HepG2 (cell line): ENCODE results near the gene BAHD1. TPM values are rescaled to one million over a fixed set of nuclear protein-coding genes. Genes with fewer than 3 reads are reported as not detected.

Experiments used
- BHLHE40 ChIP-seq: IDR thresholded peaks from 2 replicates; pipeline ENCODE4 v1.6.1; 2011; ENCODE audit warnings: low read length, improper control_type of control experiment
- RARG ChIP-seq: sonication (generic); formaldehyde crosslinking; IDR thresholded peaks from 2 replicates; pipeline ENCODE4 v1.4.0; 2020; ENCODE audit warnings: low read depth, mild to moderate bottlenecking, missing genetic modification reagents
- RBM22 ChIP-seq: fragments of 200-400 bp; formaldehyde crosslinking; optimal IDR thresholded peaks from 2 replicates; pipeline ENCODE3; 2017; ENCODE audit warnings: mild to moderate bottlenecking, low read length, moderate library complexity
- SMYD3 ChIP-seq: sonication (generic); formaldehyde crosslinking; IDR thresholded peaks from 2 replicates; pipeline ENCODE4 v1.8.1; 2023; ENCODE audit warnings: mild to moderate bottlenecking, missing genetic modification reagents
- TARDBP ChIP-seq: sonication (generic); formaldehyde crosslinking; IDR thresholded peaks from 2 replicates; pipeline ENCODE4 v1.8.0; 2022; ENCODE audit warnings: mild to moderate bottlenecking, missing genetic modification reagents
- TBL1XR1 ChIP-seq: fragments of 150-350 bp; IDR thresholded peaks from 2 replicates; pipeline ENCODE4 v1.6.1; 2014; ENCODE audit warnings: borderline replicate concordance, low read length; ENCODE audit not compliant: partially characterized antibody
- ZFY ChIP-seq: sonication (generic); formaldehyde crosslinking; IDR thresholded peaks from 2 replicates; pipeline ENCODE4 v1.4.0; 2020; ENCODE audit warnings: missing genetic modification reagents
- ZMYM4 ChIP-seq: sonication (generic); formaldehyde crosslinking; IDR thresholded peaks from 2 replicates; pipeline ENCODE4 v1.8.1; 2023; ENCODE audit warnings: mild to moderate bottlenecking, missing genetic modification reagents
- ZNF614 ChIP-seq: IDR thresholded peaks from 2 replicates; pipeline ENCODE4 v1.6.1; 2018; ENCODE audit warnings: missing biosample characterization, missing genetic modification reagents, inconsistent platforms, borderline replicate concordance
- ZNF883 ChIP-seq: sonication (generic); formaldehyde crosslinking; IDR thresholded peaks from 2 replicates; pipeline ENCODE4 v1.5.1; 2020; ENCODE audit warnings: mild to moderate bottlenecking, missing genetic modification reagents; ENCODE audit errors: not compliant biosample characterization
- polyA plus RNA-seq, 8 experiments: library from polyadenylated mRNA; depleted of rRNA in 3 of 8; stranded (reverse) in 7 of 8; unstranded in 1 of 8; fragments of >200 nt; fragmentation: Illumina TruSeq in 4 of 8; extraction: Trizol in 4 of 8; gene quantifications; 2 replicates each; pipeline versions ENCODE4 v1.2.1 to v1.2.3, GENCODE V29; 2011 to 2016; ENCODE audit warnings: low read depth in 4 of 8, missing spikeins in 1 of 8, mixed read lengths in 1 of 8; ENCODE audit not compliant: insufficient read depth in 1 of 8
- total RNA-seq, 5 experiments: library from RNA; depleted of rRNA; stranded (reverse); fragments of >200 nt; fragmentation: Illumina TruSeq; extraction: Trizol; gene quantifications; 2 replicates each; pipeline ENCODE4 v1.2.3, GENCODE V29; 2016; ENCODE audit warnings: low read depth in 1 of 5
- TF ChIP-seq, protein P1 (sequence below): sonication (generic); formaldehyde crosslinking; IDR thresholded peaks from 2 replicates; pipeline ENCODE4 v1.4.0; 2020; ENCODE audit warnings: missing genetic modification reagents, mild to moderate bottlenecking, borderline replicate concordance
- TF ChIP-seq, protein P2 (sequence below): sonication (generic); formaldehyde crosslinking; IDR thresholded peaks from 2 replicates; pipeline ENCODE4 v1.8.0; 2022; ENCODE audit warnings: low read depth, missing genetic modification reagents
- TF ChIP-seq, protein P3 (sequence below): sonication (generic); formaldehyde crosslinking; IDR thresholded peaks from 2 replicates; pipeline ENCODE4 v1.4.0; 2020; ENCODE audit warnings: missing genetic modification reagents
- TF ChIP-seq, protein P4 (sequence below): sonication (generic); formaldehyde crosslinking; IDR thresholded peaks from 2 replicates; pipeline ENCODE4 v1.4.0; 2020; ENCODE audit warnings: missing genetic modification reagents, borderline replicate concordance
- TF ChIP-seq, protein P5 (sequence below): sonication (generic); formaldehyde crosslinking; IDR thresholded peaks from 2 replicates; pipeline ENCODE4 v1.4.0; 2020; ENCODE audit warnings: missing genetic modification reagents
- TF ChIP-seq, protein P6 (sequence below): sonication (generic); formaldehyde crosslinking; IDR thresholded peaks from 2 replicates; pipeline ENCODE4 v1.5.1; 2020; ENCODE audit warnings: missing genetic modification reagents, mild to moderate bottlenecking, borderline replicate concordance

Gene BAHD1
- total and polyA plus RNA-seq, 2 of the 13 experiments (the other 11 are each of a cell fraction or from before 2014, with no cell fraction given) = 3.3 to 8.7 TPM

DNA sequence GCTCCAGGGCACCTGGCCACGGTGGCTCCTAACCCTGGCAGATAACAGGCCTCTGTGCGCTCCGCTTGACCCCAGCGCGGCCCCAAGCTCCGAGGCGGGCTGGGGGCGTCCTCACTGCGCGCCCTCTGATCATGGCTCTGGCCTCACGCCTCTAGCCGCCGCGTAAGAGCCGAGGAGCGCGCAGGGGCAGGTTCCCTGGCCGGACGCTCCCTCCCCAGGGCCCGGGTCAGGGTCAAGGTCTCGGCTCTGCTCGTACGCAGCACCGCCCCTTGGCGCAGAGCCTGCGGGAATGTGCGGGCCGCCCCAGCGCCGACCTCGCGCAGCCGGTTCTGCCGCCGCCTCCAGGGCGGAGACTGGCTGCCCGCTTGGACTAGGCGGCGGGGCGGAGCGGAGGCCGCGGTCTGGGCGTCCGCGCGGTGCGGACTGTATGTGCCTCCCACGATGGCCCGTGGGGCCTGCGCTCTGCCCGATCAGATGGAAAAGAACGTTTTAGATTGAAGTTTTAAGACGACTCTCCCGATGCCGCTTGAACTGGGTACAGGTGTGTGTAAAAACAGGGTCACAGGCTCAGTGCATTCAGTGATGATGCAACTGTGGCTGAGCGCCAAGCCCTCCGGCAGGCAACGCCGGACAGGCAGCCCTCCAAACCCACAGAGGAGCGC, 70.8 kb downstream of the BAHD1 start (continued):
- no peak for TF ChIP-seq ZNF614
- TF ChIP-seq ZMYM4 (CRISPR knock-in tag) = peak; percentile 86
- TF ChIP-seq, protein P1, sequence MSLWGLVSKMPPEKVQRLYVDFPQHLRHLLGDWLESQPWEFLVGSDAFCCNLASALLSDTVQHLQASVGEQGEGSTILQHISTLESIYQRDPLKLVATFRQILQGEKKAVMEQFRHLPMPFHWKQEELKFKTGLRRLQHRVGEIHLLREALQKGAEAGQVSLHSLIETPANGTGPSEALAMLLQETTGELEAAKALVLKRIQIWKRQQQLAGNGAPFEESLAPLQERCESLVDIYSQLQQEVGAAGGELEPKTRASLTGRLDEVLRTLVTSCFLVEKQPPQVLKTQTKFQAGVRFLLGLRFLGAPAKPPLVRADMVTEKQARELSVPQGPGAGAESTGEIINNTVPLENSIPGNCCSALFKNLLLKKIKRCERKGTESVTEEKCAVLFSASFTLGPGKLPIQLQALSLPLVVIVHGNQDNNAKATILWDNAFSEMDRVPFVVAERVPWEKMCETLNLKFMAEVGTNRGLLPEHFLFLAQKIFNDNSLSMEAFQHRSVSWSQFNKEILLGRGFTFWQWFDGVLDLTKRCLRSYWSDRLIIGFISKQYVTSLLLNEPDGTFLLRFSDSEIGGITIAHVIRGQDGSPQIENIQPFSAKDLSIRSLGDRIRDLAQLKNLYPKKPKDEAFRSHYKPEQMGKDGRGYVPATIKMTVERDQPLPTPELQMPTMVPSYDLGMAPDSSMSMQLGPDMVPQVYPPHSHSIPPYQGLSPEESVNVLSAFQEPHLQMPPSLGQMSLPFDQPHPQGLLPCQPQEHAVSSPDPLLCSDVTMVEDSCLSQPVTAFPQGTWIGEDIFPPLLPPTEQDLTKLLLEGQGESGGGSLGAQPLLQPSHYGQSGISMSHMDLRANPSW (CRISPR knock-in tag) = no peak
- TF ChIP-seq, protein P2, sequence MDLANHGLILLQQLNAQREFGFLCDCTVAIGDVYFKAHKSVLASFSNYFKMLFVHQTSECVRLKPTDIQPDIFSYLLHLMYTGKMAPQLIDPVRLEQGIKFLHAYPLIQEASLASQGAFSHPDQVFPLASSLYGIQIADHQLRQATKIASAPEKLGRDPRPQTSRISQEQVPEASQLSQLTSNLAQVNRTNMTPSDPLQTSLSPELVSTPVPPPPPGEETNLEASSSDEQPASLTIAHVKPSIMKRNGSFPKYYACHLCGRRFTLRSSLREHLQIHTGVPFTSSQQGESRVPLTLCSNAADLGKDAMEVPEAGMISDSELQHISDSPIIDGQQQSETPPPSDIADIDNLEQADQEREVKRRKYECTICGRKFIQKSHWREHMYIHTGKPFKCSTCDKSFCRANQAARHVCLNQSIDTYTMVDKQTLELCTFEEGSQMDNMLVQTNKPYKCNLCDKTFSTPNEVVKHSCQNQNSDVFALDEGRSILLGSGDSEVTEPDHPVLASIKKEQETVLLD (CRISPR knock-in tag) = peak; percentile 38; the same call in 1 of the 2 replicates
- TF ChIP-seq, protein P3, sequence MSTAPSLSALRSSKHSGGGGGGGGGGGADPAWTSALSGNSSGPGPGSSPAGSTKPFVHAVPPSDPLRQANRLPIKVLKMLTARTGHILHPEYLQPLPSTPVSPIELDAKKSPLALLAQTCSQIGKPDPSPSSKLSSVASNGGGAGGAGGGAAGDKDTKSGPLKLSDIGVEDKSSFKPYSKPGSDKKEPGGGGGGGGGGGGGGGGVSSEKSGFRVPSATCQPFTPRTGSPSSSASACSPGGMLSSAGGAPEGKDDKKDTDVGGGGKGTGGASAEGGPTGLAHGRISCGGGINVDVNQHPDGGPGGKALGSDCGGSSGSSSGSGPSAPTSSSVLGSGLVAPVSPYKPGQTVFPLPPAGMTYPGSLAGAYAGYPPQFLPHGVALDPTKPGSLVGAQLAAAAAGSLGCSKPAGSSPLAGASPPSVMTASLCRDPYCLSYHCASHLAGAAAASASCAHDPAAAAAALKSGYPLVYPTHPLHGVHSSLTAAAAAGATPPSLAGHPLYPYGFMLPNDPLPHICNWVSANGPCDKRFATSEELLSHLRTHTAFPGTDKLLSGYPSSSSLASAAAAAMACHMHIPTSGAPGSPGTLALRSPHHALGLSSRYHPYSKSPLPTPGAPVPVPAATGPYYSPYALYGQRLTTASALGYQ (CRISPR knock-in tag) = peak; percentile 75
- peak; percentile 82 for TF ChIP-seq TARDBP
- no peak for TF ChIP-seq BHLHE40
- TF ChIP-seq, protein P4, sequence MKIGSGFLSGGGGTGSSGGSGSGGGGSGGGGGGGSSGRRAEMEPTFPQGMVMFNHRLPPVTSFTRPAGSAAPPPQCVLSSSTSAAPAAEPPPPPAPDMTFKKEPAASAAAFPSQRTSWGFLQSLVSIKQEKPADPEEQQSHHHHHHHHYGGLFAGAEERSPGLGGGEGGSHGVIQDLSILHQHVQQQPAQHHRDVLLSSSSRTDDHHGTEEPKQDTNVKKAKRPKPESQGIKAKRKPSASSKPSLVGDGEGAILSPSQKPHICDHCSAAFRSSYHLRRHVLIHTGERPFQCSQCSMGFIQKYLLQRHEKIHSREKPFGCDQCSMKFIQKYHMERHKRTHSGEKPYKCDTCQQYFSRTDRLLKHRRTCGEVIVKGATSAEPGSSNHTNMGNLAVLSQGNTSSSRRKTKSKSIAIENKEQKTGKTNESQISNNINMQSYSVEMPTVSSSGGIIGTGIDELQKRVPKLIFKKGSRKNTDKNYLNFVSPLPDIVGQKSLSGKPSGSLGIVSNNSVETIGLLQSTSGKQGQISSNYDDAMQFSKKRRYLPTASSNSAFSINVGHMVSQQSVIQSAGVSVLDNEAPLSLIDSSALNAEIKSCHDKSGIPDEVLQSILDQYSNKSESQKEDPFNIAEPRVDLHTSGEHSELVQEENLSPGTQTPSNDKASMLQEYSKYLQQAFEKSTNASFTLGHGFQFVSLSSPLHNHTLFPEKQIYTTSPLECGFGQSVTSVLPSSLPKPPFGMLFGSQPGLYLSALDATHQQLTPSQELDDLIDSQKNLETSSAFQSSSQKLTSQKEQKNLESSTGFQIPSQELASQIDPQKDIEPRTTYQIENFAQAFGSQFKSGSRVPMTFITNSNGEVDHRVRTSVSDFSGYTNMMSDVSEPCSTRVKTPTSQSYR (CRISPR knock-in tag) = 0 out of 2 replicates have a peak, but pooled peaks have one; percentile 41
- TF ChIP-seq RARG (CRISPR knock-in tag) = no peak
- TF ChIP-seq, protein P5, sequence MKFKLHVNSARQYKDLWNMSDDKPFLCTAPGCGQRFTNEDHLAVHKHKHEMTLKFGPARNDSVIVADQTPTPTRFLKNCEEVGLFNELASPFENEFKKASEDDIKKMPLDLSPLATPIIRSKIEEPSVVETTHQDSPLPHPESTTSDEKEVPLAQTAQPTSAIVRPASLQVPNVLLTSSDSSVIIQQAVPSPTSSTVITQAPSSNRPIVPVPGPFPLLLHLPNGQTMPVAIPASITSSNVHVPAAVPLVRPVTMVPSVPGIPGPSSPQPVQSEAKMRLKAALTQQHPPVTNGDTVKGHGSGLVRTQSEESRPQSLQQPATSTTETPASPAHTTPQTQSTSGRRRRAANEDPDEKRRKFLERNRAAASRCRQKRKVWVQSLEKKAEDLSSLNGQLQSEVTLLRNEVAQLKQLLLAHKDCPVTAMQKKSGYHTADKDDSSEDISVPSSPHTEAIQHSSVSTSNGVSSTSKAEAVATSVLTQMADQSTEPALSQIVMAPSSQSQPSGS (CRISPR knock-in tag) = 0 out of 2 replicates have a peak, but pooled peaks have one; percentile 55
- peak; percentile 77 for TF ChIP-seq ZNF883 (CRISPR knock-in tag)
- peak; percentile 65 for TF ChIP-seq TBL1XR1
- no peak for TF ChIP-seq RBM22
- TF ChIP-seq SMYD3 (CRISPR knock-in tag) = no peak
- TF ChIP-seq, protein P6, sequence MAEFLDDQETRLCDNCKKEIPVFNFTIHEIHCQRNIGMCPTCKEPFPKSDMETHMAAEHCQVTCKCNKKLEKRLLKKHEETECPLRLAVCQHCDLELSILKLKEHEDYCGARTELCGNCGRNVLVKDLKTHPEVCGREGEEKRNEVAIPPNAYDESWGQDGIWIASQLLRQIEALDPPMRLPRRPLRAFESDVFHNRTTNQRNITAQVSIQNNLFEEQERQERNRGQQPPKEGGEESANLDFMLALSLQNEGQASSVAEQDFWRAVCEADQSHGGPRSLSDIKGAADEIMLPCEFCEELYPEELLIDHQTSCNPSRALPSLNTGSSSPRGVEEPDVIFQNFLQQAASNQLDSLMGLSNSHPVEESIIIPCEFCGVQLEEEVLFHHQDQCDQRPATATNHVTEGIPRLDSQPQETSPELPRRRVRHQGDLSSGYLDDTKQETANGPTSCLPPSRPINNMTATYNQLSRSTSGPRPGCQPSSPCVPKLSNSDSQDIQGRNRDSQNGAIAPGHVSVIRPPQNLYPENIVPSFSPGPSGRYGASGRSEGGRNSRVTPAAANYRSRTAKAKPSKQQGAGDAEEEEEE (CRISPR knock-in tag) = no peak
- TF ChIP-seq ZFY (CRISPR knock-in tag) = peak; percentile 87
